Measurements from ENCODE around the gene PAX9.

Gene PAX9

DNA sequence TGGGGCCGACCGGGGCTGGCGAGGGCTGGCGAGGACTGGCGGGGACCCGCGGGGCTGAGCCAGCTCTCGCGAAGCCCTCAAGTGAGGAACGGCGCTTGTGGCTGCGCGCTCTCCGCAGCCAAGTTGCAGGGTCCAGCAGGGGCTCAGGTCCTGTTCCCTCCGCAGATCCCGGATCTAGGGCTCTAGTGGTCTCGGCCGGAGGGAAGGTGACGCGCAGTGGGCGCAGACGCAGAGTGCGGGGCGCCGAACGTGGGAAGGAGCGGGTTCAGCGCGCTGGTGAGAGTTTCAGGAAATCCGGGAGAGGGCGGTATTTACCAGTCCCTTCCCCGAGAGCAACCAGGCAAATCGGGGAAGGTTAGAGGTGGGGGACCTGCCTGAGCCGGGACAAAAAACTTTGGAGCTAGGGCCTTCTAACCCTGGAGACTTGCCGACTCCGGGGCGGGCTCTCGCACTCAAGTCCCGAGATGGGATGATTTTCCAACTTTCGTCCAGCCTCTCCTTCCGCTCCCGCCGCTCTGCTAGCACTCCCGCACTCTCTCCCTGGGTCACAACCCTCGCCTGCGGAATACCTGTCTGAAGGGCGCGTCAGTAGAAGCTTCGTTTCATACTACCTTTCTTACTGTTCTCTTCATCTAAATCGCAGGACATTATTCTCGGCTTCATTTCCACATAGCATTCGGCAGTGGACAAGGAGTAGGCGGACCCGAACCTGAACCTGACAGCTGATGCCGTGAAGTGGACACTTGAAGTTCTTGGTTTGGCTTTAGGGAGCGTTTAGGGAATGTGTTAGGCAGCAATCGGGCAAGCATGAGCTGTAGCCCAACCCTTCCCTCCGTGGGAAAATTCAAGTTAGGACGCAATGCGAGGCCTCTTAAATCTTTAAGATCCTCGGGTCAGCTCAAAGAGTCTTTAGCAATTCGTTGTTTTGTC is 13.6 kb upstream of the PAX9 start:
- ChIA-PET POLR2A (interaction anchor here (2.9 kb wide), 1 partner anchor 14 kb away, joined by 17 read pairs; the partner anchor contains the start of gene PAX9), CTCF (interaction anchor here (0.6 to 3.1 kb wide), 12 partner anchors 11 to 502 kb away, joined by 3 to 20 read pairs (median 4); no protein-coding TSS in a partner anchor)
- TF ChIP-seq HDGF (IDR thresholded peaks at IDR 0.05; ENCODE audit: borderline replicate concordance) (no peak), FOXK2 (IDR thresholded peaks at IDR 0.05) (no peak), SUZ12 (IDR thresholded peaks at IDR 0.05) (no peak), BHLHE40 (IDR thresholded peaks at IDR 0.05; ENCODE audit: borderline replicate concordance) (no peak)
- no peak for DNase-seq (ENCODE audit: extremely low spot score)

DNA sequence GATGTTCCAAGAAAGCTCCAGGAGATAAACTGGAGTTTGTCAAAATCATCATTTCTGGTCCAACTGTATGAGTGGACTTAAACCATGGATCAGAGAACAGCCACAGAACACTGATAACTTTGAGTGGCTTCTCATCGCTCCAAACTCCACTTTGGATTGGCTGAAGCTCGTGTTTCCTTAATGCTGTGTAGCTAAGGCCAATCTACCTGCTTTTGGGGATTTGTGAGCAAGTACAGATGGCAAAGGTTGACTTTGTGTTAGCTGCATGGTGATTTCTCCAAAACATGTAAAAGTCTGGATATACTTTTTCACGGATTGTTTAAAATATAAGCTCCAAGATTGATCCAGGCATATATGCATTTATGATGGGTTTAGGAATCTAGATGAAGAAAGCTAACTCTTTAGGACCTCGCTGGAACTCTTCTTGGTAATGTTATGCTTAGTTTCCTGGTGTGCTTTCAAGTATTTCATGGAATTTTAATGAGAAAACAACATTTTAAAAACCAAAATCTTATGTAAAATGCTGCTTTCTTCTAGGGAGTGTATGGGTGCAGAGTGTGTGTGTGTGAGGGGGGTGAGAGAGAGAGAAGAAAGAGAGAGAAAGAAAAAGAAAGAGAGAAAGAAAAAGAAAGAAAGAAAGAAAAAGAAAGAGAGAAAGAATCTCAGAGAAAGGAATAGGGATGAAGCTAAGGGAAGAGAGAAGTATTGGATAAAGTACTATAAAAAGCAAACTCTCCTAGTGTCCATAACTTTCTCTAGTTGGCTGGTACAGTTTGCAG is 11.6 kb upstream of the PAX9 start:
- POLR2A ChIA-PET: interaction anchor here (2.9 kb wide), 1 partner anchor 12 kb away, joined by 17 read pairs; the partner anchor contains the start of gene PAX9
- CTCF ChIA-PET: interaction anchor here (0.6 to 3.1 kb wide), 4 partner anchors 79 to 500 kb away, joined by 3 to 17 read pairs (median 4); no protein-coding TSS in a partner anchor
- no peak for DNase-seq (ENCODE audit: extremely low spot score)
- TF ChIP-seq TARDBP (IDR thresholded peaks at IDR 0.05) (no peak), LEF1 (IDR thresholded peaks at IDR 0.05; ENCODE audit: borderline replicate concordance) (no peak), ZNF384 (IDR thresholded peaks at IDR 0.05) (no peak), FOXK2 (IDR thresholded peaks at IDR 0.05) (no peak), L3MBTL2 (conservative IDR thresholded peaks at IDR 0.05) (no peak), ELF4 (IDR thresholded peaks at IDR 0.05) (no peak), CTBP1 (IDR thresholded peaks at IDR 0.05; ENCODE audit: borderline replicate concordance) (no peak), NFRKB (IDR thresholded peaks at IDR 0.05) (no peak)

DNA sequence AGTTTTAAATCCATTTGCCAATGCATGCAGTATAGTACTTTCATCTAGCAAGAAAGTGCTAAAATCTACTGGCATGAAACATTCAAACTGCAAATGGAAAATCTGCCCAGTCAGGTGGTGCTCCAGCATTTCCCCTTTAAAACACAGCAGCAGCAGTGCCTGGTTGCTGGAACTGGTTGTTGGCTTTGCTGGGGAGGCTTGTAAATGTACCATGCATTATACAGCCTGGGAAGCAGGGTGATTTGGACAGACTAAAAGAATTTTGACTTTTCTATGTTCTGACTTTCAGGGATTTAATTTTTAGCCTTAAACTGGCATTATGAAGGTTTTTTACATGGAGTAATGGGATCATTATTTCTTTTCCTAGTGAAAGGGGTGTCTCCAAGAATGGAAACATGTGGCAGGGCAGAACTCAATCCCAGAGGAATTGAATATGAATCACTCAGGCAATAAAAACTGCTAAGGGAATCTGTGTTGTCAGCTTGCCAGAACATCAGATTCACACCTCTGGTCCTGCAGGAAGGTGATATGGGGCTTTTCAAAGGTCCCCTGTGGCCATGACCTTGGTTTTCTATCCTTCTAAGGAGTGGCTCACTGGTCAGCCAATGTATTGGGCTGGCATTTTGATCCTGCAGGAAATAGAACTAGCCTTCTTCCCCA is 9.0 kb upstream of the PAX9 start:
- DNase-seq (ENCODE audit: extremely low spot score): no peak
- TF ChIP-seq ARNT (IDR thresholded peaks at IDR 0.05): no peak
- TF ChIP-seq SP1 (IDR thresholded peaks at IDR 0.05): no peak
- no peak for TF ChIP-seq ELF4 (IDR thresholded peaks at IDR 0.05)
- TF ChIP-seq SUZ12 (IDR thresholded peaks at IDR 0.05): no peak
- TF ChIP-seq BHLHE40 (IDR thresholded peaks at IDR 0.05; ENCODE audit: borderline replicate concordance): no peak
- TF ChIP-seq CTBP1 (IDR thresholded peaks at IDR 0.05; ENCODE audit: borderline replicate concordance): no peak
- TF ChIP-seq HDGF (IDR thresholded peaks at IDR 0.05; ENCODE audit: borderline replicate concordance): no peak
- ChIA-PET POLR2A (no interaction called here), CTCF (interaction anchor here (0.8 kb wide), 1 partner anchor 65 kb away, joined by 3 read pairs; no protein-coding TSS in a partner anchor)

DNA sequence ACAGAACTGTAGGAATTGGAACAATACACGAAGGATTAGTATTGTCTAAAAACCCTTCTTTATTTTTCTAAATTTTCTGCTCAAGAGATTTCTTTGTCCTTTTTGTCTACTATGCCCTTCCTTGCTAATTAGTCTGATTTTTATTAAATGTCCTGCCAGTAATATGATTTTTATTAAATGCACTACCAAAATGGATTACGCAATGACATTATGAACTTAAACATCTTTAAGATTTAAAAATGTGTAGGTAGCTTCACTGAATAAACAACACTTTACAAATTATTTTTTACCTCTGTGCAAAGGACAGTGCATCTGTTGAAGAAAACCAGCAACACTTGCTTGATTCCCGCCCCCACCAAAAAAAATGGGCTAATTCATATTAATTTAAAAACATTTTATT is 8.2 kb upstream of the PAX9 start:
- DNase-seq (ENCODE audit: extremely low spot score): no peak
- ChIA-PET CTCF (no interaction called here), POLR2A (no interaction called here)
- TF ChIP-seq, protein P1, sequence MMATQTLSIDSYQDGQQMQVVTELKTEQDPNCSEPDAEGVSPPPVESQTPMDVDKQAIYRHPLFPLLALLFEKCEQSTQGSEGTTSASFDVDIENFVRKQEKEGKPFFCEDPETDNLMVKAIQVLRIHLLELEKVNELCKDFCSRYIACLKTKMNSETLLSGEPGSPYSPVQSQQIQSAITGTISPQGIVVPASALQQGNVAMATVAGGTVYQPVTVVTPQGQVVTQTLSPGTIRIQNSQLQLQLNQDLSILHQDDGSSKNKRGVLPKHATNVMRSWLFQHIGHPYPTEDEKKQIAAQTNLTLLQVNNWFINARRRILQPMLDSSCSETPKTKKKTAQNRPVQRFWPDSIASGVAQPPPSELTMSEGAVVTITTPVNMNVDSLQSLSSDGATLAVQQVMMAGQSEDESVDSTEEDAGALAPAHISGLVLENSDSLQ (IDR thresholded peaks at IDR 0.05): no peak
- no peak for TF ChIP-seq L3MBTL2 (conservative IDR thresholded peaks at IDR 0.05)

DNA sequence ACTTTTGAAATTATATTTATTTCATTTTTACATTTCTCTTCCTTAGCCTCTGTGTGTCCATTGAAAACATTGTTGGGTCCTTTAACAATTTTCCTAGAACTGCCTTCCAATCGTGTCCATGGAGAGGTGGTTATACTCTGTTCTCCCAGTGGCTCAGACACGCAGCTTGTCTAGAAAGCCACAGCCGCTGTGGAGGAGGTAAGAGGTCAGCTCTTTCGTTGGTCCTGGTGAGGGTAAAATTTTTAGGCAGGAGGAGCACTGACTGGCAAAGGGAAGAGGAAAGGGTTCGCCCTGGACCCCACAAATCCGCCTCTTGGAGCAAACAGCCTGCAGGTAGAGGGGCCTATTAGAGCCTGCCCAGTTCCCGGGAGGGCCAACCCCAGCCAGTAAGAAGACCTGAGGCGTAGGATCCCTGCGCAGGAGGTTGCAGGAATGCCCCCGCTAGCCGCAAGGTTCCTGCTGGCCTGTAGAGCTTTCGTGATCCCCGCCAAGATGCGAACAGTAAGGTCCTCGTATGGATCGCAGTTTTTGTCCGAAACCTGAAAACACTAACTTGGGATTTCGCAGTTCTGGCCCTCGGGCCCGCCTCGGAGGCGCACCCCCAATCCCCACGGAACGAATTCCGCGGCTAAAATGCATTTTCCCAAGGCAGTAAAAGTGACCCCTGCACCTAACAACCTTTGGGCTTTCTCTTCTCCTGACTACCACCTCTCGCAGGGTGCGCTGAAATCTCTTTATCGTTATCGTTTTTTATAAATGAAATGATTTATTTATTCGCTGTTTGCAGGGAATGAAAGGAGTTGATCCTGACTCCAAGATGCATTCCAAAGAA is 7.5 kb upstream of the PAX9 start:
- no peak for DNase-seq (ENCODE audit: extremely low spot score)
- CTCF ChIA-PET: no interaction called here
- POLR2A ChIA-PET: no interaction called here
- TF ChIP-seq ELF4 (IDR thresholded peaks at IDR 0.05) (no peak), NFRKB (IDR thresholded peaks at IDR 0.05) (no peak), FOXK2 (IDR thresholded peaks at IDR 0.05) (no peak), BHLHE40 (IDR thresholded peaks at IDR 0.05; ENCODE audit: borderline replicate concordance) (no peak), L3MBTL2 (conservative IDR thresholded peaks at IDR 0.05) (no peak), TARDBP (IDR thresholded peaks at IDR 0.05) (no peak), SP1 (IDR thresholded peaks at IDR 0.05) (no peak), HDGF (IDR thresholded peaks at IDR 0.05; ENCODE audit: borderline replicate concordance) (no peak), LEF1 (IDR thresholded peaks at IDR 0.05; ENCODE audit: borderline replicate concordance) (no peak), SUZ12 (IDR thresholded peaks at IDR 0.05) (no peak)

DNA sequence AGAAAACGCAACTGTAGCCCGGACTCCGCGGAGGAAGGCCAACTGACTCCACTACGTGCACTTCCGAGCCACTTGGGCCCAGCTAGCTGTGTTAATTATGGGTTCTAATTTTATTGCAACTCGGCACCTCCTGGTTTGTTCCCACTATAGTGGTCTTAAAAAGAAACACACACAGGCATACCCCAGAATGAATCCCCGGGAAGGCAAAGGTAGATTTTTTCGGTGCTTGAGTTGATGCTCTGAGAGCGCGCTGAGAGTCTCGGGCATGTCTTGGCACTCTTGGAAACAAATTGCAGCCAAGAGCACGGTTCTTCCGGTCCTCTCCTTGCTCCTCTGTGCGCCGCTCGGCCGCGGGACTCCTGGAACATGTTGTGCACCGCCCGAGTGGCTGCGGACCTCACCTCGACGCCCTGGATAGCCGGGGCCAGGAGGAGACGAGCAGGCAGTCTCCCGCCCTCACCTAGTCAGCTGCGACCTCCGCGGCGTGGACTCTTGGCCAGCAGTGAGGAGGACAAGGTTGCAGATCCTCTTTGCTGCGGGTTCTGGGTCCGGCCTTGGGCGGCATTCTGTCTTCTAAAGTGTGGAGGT is 6.8 kb upstream of the PAX9 start:
- no peak for TF ChIP-seq FOXM1 (IDR thresholded peaks at IDR 0.05; ENCODE audit: borderline replicate concordance)
- no peak for TF ChIP-seq BHLHE40 (IDR thresholded peaks at IDR 0.05; ENCODE audit: borderline replicate concordance)
- TF ChIP-seq, protein P1 (IDR thresholded peaks at IDR 0.05): no peak
- no peak for TF ChIP-seq ELF4 (IDR thresholded peaks at IDR 0.05)
- TF ChIP-seq FOXK2 (IDR thresholded peaks at IDR 0.05): no peak
- no peak for TF ChIP-seq SP1 (IDR thresholded peaks at IDR 0.05)
- no peak for TF ChIP-seq L3MBTL2 (conservative IDR thresholded peaks at IDR 0.05)
- no peak for TF ChIP-seq ARNT (IDR thresholded peaks at IDR 0.05)
- TF ChIP-seq FOXA1 (IDR thresholded peaks at IDR 0.05): no peak
- TF ChIP-seq CTBP1 (IDR thresholded peaks at IDR 0.05; ENCODE audit: borderline replicate concordance): no peak
- ChIA-PET CTCF (no interaction called here), POLR2A (no interaction called here)
- no peak for DNase-seq (ENCODE audit: extremely low spot score)

Measured in HEK293T (cell line).